Karpas-422 (cell line): ENCODE results near the gene SCUBE1. TPM values are rescaled to one million over a fixed set of nuclear protein-coding genes. Genes with fewer than 3 reads are reported as not detected.

Experiments
- DNase-seq: peaks from one replicate; pipeline ENCODE4 v3.0.0-alpha.2; 2015
- H2AFZ ChIP-seq: fragments of 200-600 bp; sonication (generic); 2 replicates; pipeline ENCODE4 v1.6.1; 2014; ENCODE audit warnings: antibody characterized with exemption, low read length, mixed read lengths
- H3K27ac ChIP-seq: fragments of 200-600 bp; sonication (generic); 2 replicates; pipeline ENCODE4 v1.5.1; 2014; ENCODE audit warnings: mild to moderate bottlenecking, low read length, moderate library complexity
- H3K27me3 ChIP-seq: fragments of 200-600 bp; sonication (generic); 2 replicates; pipeline ENCODE4 v1.6.1; 2014; ENCODE audit warnings: low read length, mixed read lengths
- H3K36me3 ChIP-seq: fragments of 200-600 bp; sonication (generic); 2 replicates; pipeline ENCODE4 v1.6.1; 2014; ENCODE audit warnings: low read length, mixed read lengths; ENCODE audit not compliant: insufficient read depth
- H3K4me1 ChIP-seq: fragments of 200-600 bp; sonication (generic); 2 replicates; pipeline ENCODE4 v1.6.1; 2014; ENCODE audit warnings: mild to moderate bottlenecking, low read length, mixed read lengths
- H3K4me2 ChIP-seq: fragments of 200-600 bp; sonication (generic); 2 replicates; pipeline ENCODE4 v1.6.1; 2014; ENCODE audit warnings: low read length, low read depth, mild to moderate bottlenecking; ENCODE audit not compliant: poor library complexity, severe bottlenecking
- H3K4me3 ChIP-seq: fragments of 200-600 bp; sonication (generic); 2 replicates; pipeline ENCODE4 v1.5.1; 2014; ENCODE audit warnings: mild to moderate bottlenecking, antibody characterized with exemption, low read length, mixed read lengths
- H3K79me2 ChIP-seq: fragments of 200-600 bp; sonication (generic); 2 replicates; pipeline ENCODE4 v1.6.1; 2014; ENCODE audit warnings: mild to moderate bottlenecking, low read length, mixed read lengths
- H3K9ac ChIP-seq: fragments of 200-600 bp; sonication (generic); 2 replicates; pipeline ENCODE4 v1.6.0; 2014; ENCODE audit warnings: low read length
- H3K9me2 ChIP-seq: fragments of 200-600 bp; sonication (generic), shearing (Covaris generic); replicated peaks from 2 replicates; pipeline ENCODE4 v1.6.0; 2014; ENCODE audit warnings: mild to moderate bottlenecking, low read length, moderate library complexity; ENCODE audit not compliant: insufficient read depth
- H3K9me3 ChIP-seq: fragments of 300-700, 200-600 bp; sonication (generic); 2 replicates; pipeline ENCODE4 v1.6.1; 2014; ENCODE audit warnings: low read length, mixed read lengths
- H4K20me1 ChIP-seq: fragments of 200-600 bp; sonication (generic); 2 replicates; pipeline ENCODE4 v1.6.1; 2014; ENCODE audit warnings: mild to moderate bottlenecking, antibody characterized with exemption, low read length, low read depth; ENCODE audit not compliant: insufficient read depth
- total RNA-seq: library from RNA; depleted of rRNA; stranded (reverse); fragments of >200 nt; shearing (Covaris generic); gene quantifications from 2 replicates; pipeline ENCODE4 v1.2.3, GENCODE V29; 2014; ENCODE audit warnings: low replicate concordance

The SCUBE1 gene
- total RNA-seq, 1 experiment from 2014 or later = not detected

- Histone ChIP-seq H3K9ac (no peak overlapping the region), H3K9me3 (no peaks in the 10 kb centered on the region), H2AFZ (no peak overlapping the region), H3K27ac (no peak overlapping the region), H3K27me3 (no peaks in the 10 kb centered on the region), H3K9me2 (no peaks in the 10 kb centered on the region), H3K36me3 (no peaks in the 10 kb centered on the region; the same call in 1 of the 2 replicates), H3K4me2 (no peak overlapping the region), H3K4me3 (no peak overlapping the region), H3K4me1 (no peaks in the 10 kb centered on the region), H3K79me2 (no peaks in the 10 kb centered on the region), H4K20me1 (no peaks in the 10 kb centered on the region)
- no peak for DNase-seq
Measured at GRCh38 chr22:43168471-43169309, 174.5 kb downstream of the SCUBE1 start.

- Histone ChIP-seq H3K36me3 (no peaks in the 10 kb centered on the region; the same call in 1 of the 2 replicates), H3K27ac (no peak overlapping the region)
Measured at GRCh38 chr22:43167001-43167589, 176.1 kb downstream of the SCUBE1 start.

GRCh38 chr22:43166132-43166930, 176.8 kb downstream of the SCUBE1 start:
- Histone ChIP-seq H3K36me3 (no peaks in the 10 kb centered on the region; the same call in 1 of the 2 replicates), H3K9ac (no peak overlapping the region), H3K4me2 (no peak overlapping the region)

More at GRCh38 chr22:43167001-43167589, 176.1 kb downstream of the SCUBE1 start:
- no peak overlapping the region for H3K4me3 ChIP-seq
- no peaks in the 10 kb centered on the region for H4K20me1 ChIP-seq
- no peak overlapping the region for H2AFZ ChIP-seq
- no peak overlapping the region for H3K9ac ChIP-seq
- H3K4me2 ChIP-seq = no peak overlapping the region
- no peak for DNase-seq
- no peaks in the 10 kb centered on the region for H3K9me2 ChIP-seq
- no peaks in the 10 kb centered on the region for H3K27me3 ChIP-seq
- no peaks in the 10 kb centered on the region for H3K9me3 ChIP-seq
- no peaks in the 10 kb centered on the region for H3K4me1 ChIP-seq
- H3K79me2 ChIP-seq = no peaks in the 10 kb centered on the region

GRCh38 chr22:43164636-43165035, 178.5 kb downstream of the SCUBE1 start:
- no peaks in the 10 kb centered on the region for H4K20me1 ChIP-seq
- no peak overlapping the region for H2AFZ ChIP-seq
- no peaks in the 10 kb centered on the region for H3K79me2 ChIP-seq
- H3K4me2 ChIP-seq = no peak overlapping the region
- no peaks in the 10 kb centered on the region for H3K27me3 ChIP-seq
- no peaks in the 10 kb centered on the region for H3K36me3 ChIP-seq
- H3K9me3 ChIP-seq = no peaks in the 10 kb centered on the region
- H3K27ac ChIP-seq = no peak overlapping the region
- no peak overlapping the region for H3K4me3 ChIP-seq
- H3K9ac ChIP-seq = no peak overlapping the region
- H3K9me2 ChIP-seq = no peaks in the 10 kb centered on the region
- no peak for DNase-seq
- H3K4me1 ChIP-seq = no peaks in the 10 kb centered on the region

More at GRCh38 chr22:43166132-43166930, 176.8 kb downstream of the SCUBE1 start:
- no peaks in the 10 kb centered on the region for H3K9me2 ChIP-seq
- DNase-seq = no peak
- no peaks in the 10 kb centered on the region for H3K4me1 ChIP-seq
- no peak overlapping the region for H2AFZ ChIP-seq
- H3K9me3 ChIP-seq = no peaks in the 10 kb centered on the region
- H3K27me3 ChIP-seq = no peaks in the 10 kb centered on the region
- H4K20me1 ChIP-seq = no peaks in the 10 kb centered on the region
- H3K79me2 ChIP-seq = no peaks in the 10 kb centered on the region
- no peak overlapping the region for H3K4me3 ChIP-seq
- no peak overlapping the region for H3K27ac ChIP-seq

GRCh38 chr22:43163241-43163795, 179.9 kb downstream of the SCUBE1 start:
- no peaks in the 10 kb centered on the region for H3K4me1 ChIP-seq
- no peak for DNase-seq
- H3K9ac ChIP-seq = no peak overlapping the region
- H3K27ac ChIP-seq = no peak overlapping the region
- H3K27me3 ChIP-seq = no peaks in the 10 kb centered on the region
- no peak overlapping the region for H2AFZ ChIP-seq
- H3K79me2 ChIP-seq = no peaks in the 10 kb centered on the region
- no peak overlapping the region for H3K4me2 ChIP-seq
- H3K4me3 ChIP-seq = no peak overlapping the region
- H3K36me3 ChIP-seq = no peaks in the 10 kb centered on the region
- H3K9me2 ChIP-seq = no peaks in the 10 kb centered on the region
- no peaks in the 10 kb centered on the region for H3K9me3 ChIP-seq
- no peaks in the 10 kb centered on the region for H4K20me1 ChIP-seq

- Histone ChIP-seq H3K4me3 (no peak overlapping the region), H3K4me1 (no peaks in the 10 kb centered on the region), H3K27ac (no peak overlapping the region), H3K9ac (no peak overlapping the region), H3K9me3 (no peaks in the 10 kb centered on the region), H3K27me3 (no peaks in the 10 kb centered on the region), H3K9me2 (no peaks in the 10 kb centered on the region), H3K4me2 (no peak overlapping the region), H3K79me2 (no peaks in the 10 kb centered on the region), H2AFZ (no peak overlapping the region), H4K20me1 (no peaks in the 10 kb centered on the region), H3K36me3 (no peaks in the 10 kb centered on the region)
- no peak for DNase-seq
Measured at GRCh38 chr22:43162412-43163150, 180.6 kb downstream of the SCUBE1 start.

GRCh38 chr22:43160497-43161126, 182.6 kb downstream of the SCUBE1 start:
- no peak overlapping the region for H3K27ac ChIP-seq
- H2AFZ ChIP-seq = no peak overlapping the region
- H3K36me3 ChIP-seq = no peaks in the 10 kb centered on the region
- no peak for DNase-seq
- no peaks in the 10 kb centered on the region for H3K9me3 ChIP-seq
- no peak overlapping the region for H3K4me3 ChIP-seq
- no peaks in the 10 kb centered on the region for H4K20me1 ChIP-seq
- H3K4me1 ChIP-seq = no peaks in the 10 kb centered on the region
- H3K79me2 ChIP-seq = no peaks in the 10 kb centered on the region
- no peak overlapping the region for H3K9ac ChIP-seq
- H3K4me2 ChIP-seq = no peak overlapping the region
- no peaks in the 10 kb centered on the region for H3K27me3 ChIP-seq
- no peaks in the 10 kb centered on the region for H3K9me2 ChIP-seq
